ENCODE data around the gene SEBOX. TPM values are rescaled to one million over a fixed set of nuclear protein-coding genes. Genes with fewer than 3 reads are reported as not detected.

Gene SEBOX
- total and polyA plus RNA-seq, 2 of the 8 experiments (the other 6 are each of a cell fraction or from before 2014, with no cell fraction given): not detected

DNA sequence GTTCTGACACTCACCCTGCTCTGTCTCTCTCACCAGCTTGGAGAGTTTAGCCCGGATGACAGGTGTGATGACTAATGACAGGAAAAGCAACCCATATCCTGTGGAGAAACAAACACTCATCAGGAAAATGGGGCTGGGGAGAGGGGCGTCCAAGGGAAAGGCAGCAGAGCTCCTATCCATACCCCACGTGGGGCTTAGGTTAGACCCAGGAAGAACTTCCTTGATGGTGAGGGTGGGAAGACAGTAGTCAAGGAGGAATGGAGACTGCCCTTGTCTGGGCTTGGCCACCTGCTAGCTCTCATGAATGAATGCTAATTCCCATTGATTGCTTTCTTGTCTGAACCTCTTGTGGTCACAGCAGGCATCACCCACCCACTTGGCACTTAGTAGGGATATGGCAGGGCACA, 37.2 kb upstream of the SEBOX start (continued):
- TF ChIP-seq JUND (IDR thresholded peaks at IDR 0.05; ENCODE audit: low read length) (peak; percentile 49; the same call in 1 of the 2 replicates), TAF1 (IDR thresholded peaks at IDR 0.05; ENCODE audit: low read depth, low read length) (no peak), SAP30 (IDR thresholded peaks at IDR 0.05; ENCODE audit: insufficient read depth, insufficient replicate concordance, low read length) (no peak), BACH1 (IDR thresholded peaks at IDR 0.05; ENCODE audit: low read length) (0 out of 2 replicates have a peak, but pooled peaks have one; percentile 4), YY1 (IDR thresholded peaks at IDR 0.05; ENCODE audit: low read depth, low read length) (peak; percentile 57; the same call in 1 of the 2 replicates), JUN (IDR thresholded peaks at IDR 0.05; ENCODE audit: low read depth, low read length) (no peak), SUZ12 (IDR thresholded peaks at IDR 0.05; ENCODE audit: low read length) (no peak), RXRA (IDR thresholded peaks at IDR 0.05; ENCODE audit: insufficient read depth, low read depth, low read length) (no peak), KDM5A (IDR thresholded peaks at IDR 0.05; ENCODE audit: low read length) (no peak), MAFK (IDR thresholded peaks at IDR 0.05; ENCODE audit: low read depth, low read length) (no peak), TBP (IDR thresholded peaks at IDR 0.05; ENCODE audit: low read depth, low read length) (no peak), POLR2A (IDR thresholded peaks at IDR 0.05; ENCODE audit: control extremely low read depth in 1 of 2, low read depth in 2 of 2, low read length in 2 of 2) (no peak), BRCA1 (IDR thresholded peaks at IDR 0.05; ENCODE audit: low read depth, low read length) (no peak), CTBP2 (IDR thresholded peaks at IDR 0.05; ENCODE audit: borderline replicate concordance, insufficient read depth, insufficient read length, low read length) (peak; percentile 52), SIN3A (conservative IDR thresholded peaks at IDR 0.05 in 1 of 2, IDR thresholded peaks at IDR 0.05 in 1 of 2; ENCODE audit: low read depth in 1 of 2, low read length in 2 of 2) (peak; percentile 64 to 78; a peak in 3 of 4 replicates), ZNF274 (IDR thresholded peaks at IDR 0.05; ENCODE audit: borderline replicate concordance, extremely low read depth, low read length) (no peak), EGR1 (IDR thresholded peaks at IDR 0.05; ENCODE audit: borderline replicate concordance, low read depth, low read length) (peak; percentile 43; the same call in 1 of the 2 replicates), CHD2 (IDR thresholded peaks at IDR 0.05; ENCODE audit: low read length) (no peak), POU5F1 (IDR thresholded peaks at IDR 0.05; ENCODE audit: low read depth, low read length) (no peak), KDM4A (IDR thresholded peaks at IDR 0.05; ENCODE audit: low read depth, low read length, severe bottlenecking) (no peak)
- TF ChIP-seq, protein P1, sequence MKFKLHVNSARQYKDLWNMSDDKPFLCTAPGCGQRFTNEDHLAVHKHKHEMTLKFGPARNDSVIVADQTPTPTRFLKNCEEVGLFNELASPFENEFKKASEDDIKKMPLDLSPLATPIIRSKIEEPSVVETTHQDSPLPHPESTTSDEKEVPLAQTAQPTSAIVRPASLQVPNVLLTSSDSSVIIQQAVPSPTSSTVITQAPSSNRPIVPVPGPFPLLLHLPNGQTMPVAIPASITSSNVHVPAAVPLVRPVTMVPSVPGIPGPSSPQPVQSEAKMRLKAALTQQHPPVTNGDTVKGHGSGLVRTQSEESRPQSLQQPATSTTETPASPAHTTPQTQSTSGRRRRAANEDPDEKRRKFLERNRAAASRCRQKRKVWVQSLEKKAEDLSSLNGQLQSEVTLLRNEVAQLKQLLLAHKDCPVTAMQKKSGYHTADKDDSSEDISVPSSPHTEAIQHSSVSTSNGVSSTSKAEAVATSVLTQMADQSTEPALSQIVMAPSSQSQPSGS (IDR thresholded peaks at IDR 0.05; ENCODE audit: low read length): no peak
- TF ChIP-seq, protein P2, sequence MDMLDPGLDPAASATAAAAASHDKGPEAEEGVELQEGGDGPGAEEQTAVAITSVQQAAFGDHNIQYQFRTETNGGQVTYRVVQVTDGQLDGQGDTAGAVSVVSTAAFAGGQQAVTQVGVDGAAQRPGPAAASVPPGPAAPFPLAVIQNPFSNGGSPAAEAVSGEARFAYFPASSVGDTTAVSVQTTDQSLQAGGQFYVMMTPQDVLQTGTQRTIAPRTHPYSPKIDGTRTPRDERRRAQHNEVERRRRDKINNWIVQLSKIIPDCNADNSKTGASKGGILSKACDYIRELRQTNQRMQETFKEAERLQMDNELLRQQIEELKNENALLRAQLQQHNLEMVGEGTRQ (IDR thresholded peaks at IDR 0.05; ENCODE audit: low read length): no peak
- TF ChIP-seq, protein P3, sequence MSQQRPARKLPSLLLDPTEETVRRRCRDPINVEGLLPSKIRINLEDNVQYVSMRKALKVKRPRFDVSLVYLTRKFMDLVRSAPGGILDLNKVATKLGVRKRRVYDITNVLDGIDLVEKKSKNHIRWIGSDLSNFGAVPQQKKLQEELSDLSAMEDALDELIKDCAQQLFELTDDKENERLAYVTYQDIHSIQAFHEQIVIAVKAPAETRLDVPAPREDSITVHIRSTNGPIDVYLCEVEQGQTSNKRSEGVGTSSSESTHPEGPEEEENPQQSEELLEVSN (IDR thresholded peaks at IDR 0.05): no peak
